ENCODE results near the gene TAL1.

TAL1 gene

GRCh38 chr1:47224676-47225399 is 7.2 kb downstream of the TAL1 start:
- H3K4me2 ChIP-seq (ENCODE audit: low read depth, low read length), result no peak overlapping the region
- H2AFZ ChIP-seq (ENCODE audit: low read length), result no peak overlapping the region
- H3K79me2 ChIP-seq (ENCODE audit: low read length), result no peaks in the 10 kb centered on the region

GRCh38 chr1:47223921-47224675 is 7.9 kb downstream of the TAL1 start:
- Histone ChIP-seq H3F3A (ENCODE audit: insufficient read depth, low read length) (no peaks in the 10 kb centered on the region), H3K79me2 (ENCODE audit: low read length) (no peaks in the 10 kb centered on the region), H3K4me2 (ENCODE audit: low read depth, low read length) (no peak overlapping the region), H3K4me1 (ENCODE audit: low read length) (no peaks in the 10 kb centered on the region), H3K9me3 (replicated peaks; ENCODE audit: insufficient read depth, low read length) (no peaks in the 10 kb centered on the region), H2AFZ (ENCODE audit: low read length) (no peak overlapping the region), H3K4me3 (ENCODE audit: low read length) (no peak overlapping the region), H3K9me2 (replicated peaks; ENCODE audit: insufficient read depth, low read length) (no peaks in the 10 kb centered on the region), H3K9ac (ENCODE audit: low read length) (no peak overlapping the region), H3K27me3 (replicated peaks; ENCODE audit: insufficient read depth, low read length) (peaks cover 57% of the 10 kb centered on the region), H4K20me1 (ENCODE audit: insufficient read depth, low read length) (no peaks in the 10 kb centered on the region), H3K27ac (ENCODE audit: low read length) (no peak overlapping the region), H3K36me3 (replicated peaks; ENCODE audit: insufficient read depth, low read length) (no peaks in the 10 kb centered on the region)
- DNase-seq, result no peak
- TF ChIP-seq EZH2phosphoT487 (IDR thresholded peaks at IDR 0.05; ENCODE audit: low read length), result no peak
- no peak for TF ChIP-seq CTCF (IDR thresholded peaks at IDR 0.05; ENCODE audit: low read length)
- no peak for TF ChIP-seq EZH2 (optimal IDR thresholded peaks at IDR 0.05; ENCODE audit: low read depth, low read length)

More at GRCh38 chr1:47224676-47225399, 7.2 kb downstream of the TAL1 start:
- H3K9me3 ChIP-seq (replicated peaks; ENCODE audit: insufficient read depth, low read length), result no peaks in the 10 kb centered on the region
- no peak overlapping the region for H3K27ac ChIP-seq (ENCODE audit: low read length)
- H3K4me3 ChIP-seq (ENCODE audit: low read length), result no peak overlapping the region
- no peaks in the 10 kb centered on the region for H3F3A ChIP-seq (ENCODE audit: insufficient read depth, low read length)
- H3K9me2 ChIP-seq (replicated peaks; ENCODE audit: insufficient read depth, low read length), result no peaks in the 10 kb centered on the region
- no peaks in the 10 kb centered on the region for H3K4me1 ChIP-seq (ENCODE audit: low read length)
- no peaks in the 10 kb centered on the region for H4K20me1 ChIP-seq (ENCODE audit: insufficient read depth, low read length)
- no peaks in the 10 kb centered on the region for H3K36me3 ChIP-seq (replicated peaks; ENCODE audit: insufficient read depth, low read length)
- DNase-seq, result no peak
- no peak for TF ChIP-seq EZH2 (optimal IDR thresholded peaks at IDR 0.05; ENCODE audit: low read depth, low read length)
- no peak for TF ChIP-seq EZH2phosphoT487 (IDR thresholded peaks at IDR 0.05; ENCODE audit: low read length)
- TF ChIP-seq CTCF (IDR thresholded peaks at IDR 0.05; ENCODE audit: low read length), result no peak
- H3K27me3 ChIP-seq (replicated peaks; ENCODE audit: insufficient read depth, low read length), result peaks cover 65% of the 10 kb centered on the region
- H3K9ac ChIP-seq (ENCODE audit: low read length), result no peak overlapping the region

- H3K27me3 ChIP-seq (replicated peaks; ENCODE audit: insufficient read depth, low read length), result peaks cover 50% of the 10 kb centered on the region
- no peak overlapping the region for H3K4me2 ChIP-seq (ENCODE audit: low read depth, low read length)
- H3K79me2 ChIP-seq (ENCODE audit: low read length), result no peaks in the 10 kb centered on the region
- DNase-seq, result no peak
- no peak overlapping the region for H3K27ac ChIP-seq (ENCODE audit: low read length)
- TF ChIP-seq EZH2phosphoT487 (IDR thresholded peaks at IDR 0.05; ENCODE audit: low read length), result no peak
- no peak for TF ChIP-seq EZH2 (optimal IDR thresholded peaks at IDR 0.05; ENCODE audit: low read depth, low read length)
- TF ChIP-seq CTCF (IDR thresholded peaks at IDR 0.05; ENCODE audit: low read length), result no peak
- H3K9me2 ChIP-seq (replicated peaks; ENCODE audit: insufficient read depth, low read length), result no peaks in the 10 kb centered on the region
- H3K4me3 ChIP-seq (ENCODE audit: low read length), result no peak overlapping the region
- H3K9me3 ChIP-seq (replicated peaks; ENCODE audit: insufficient read depth, low read length), result no peaks in the 10 kb centered on the region
- H3K4me1 ChIP-seq (ENCODE audit: low read length), result no peaks in the 10 kb centered on the region
- H4K20me1 ChIP-seq (ENCODE audit: insufficient read depth, low read length), result no peaks in the 10 kb centered on the region
- H2AFZ ChIP-seq (ENCODE audit: low read length), result no peak overlapping the region
- H3K36me3 ChIP-seq (replicated peaks; ENCODE audit: insufficient read depth, low read length), result no peaks in the 10 kb centered on the region
- no peak overlapping the region for H3K9ac ChIP-seq (ENCODE audit: low read length)
- H3F3A ChIP-seq (ENCODE audit: insufficient read depth, low read length), result no peaks in the 10 kb centered on the region
These were observed 8.7 kb downstream of the TAL1 start for GRCh38 chr1:47223174-47223920.

All from MM.1S (cell line).